ENCODE results near the gene PHACTR3.
A peak's percentile ranks its signal among the peaks of the same experiment; 100 is the strongest.

Gene PHACTR3

DNA sequence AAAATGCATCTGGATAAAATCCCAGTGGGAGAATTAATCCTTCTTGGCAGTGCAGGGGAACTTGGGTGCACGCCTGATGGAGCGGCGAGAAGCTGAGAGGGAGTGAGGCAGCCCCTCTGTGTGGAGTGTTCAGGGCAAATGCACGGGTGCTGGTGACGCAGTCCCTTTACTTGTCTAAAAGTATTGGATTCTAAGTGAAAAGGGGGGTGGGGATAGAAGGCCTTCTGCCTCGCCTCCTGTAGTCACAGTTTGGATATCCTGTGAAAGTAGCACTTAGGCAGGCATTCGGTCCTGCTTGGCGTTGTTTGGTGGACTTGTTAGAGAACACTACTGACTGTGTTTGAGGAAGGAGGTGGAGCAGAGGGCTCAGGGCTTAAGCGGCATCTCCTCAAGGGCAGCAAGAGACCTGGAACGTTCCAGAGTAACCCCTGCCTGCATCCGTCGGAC lies 39.3 kb downstream of the PHACTR3 start:
- no peak for TF ChIP-seq CTCF (IDR thresholded peaks at IDR 0.05)

DNA sequence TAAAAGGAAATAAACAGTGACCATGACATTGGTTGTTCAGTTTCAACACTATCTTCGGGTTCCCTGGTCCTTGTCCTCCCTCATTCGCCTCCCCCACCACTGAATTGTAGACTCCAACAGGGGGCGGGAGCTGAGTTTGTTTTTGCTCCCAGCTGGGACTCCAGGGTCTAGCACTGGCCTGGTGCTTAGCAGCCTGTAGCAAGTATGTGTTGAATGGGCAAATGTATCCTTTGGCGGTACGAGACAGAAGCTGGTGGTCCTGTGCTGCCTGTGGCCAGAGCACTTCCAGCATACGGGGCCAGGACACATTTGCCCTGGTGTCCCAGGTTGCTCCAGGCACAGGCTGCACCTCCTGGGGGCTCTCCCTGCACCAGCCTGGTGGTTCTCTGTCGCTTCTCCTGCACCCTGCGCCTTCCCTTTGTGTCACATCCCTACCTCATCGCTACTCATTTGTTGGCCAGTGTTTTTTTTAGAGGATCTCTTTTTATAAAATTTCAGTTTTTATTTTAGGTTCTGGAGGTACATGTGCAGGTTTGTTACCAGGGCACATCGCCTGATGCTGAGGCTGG lies 40.1 kb downstream of the PHACTR3 start:
- TF ChIP-seq CTCF (IDR thresholded peaks at IDR 0.05), result no peak

DNA sequence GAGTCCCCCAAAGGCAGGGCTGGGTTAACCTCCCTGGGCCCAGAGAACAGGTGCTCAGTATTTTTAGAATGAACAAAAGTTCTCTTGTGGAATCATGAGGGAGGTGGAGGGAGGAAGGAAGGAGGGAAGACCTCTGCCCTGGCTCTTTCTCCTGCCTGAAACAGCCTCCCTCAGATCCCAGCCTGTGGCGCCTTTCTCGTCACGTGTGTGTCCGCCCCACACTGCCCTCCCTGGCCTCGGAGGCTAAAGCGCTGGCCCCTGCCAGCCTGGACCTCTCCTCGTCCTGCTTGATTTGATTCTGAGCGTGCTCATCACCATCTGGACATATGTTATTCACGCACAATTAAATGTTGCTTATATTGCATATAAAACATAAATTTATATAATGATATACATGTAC lies 40.9 kb downstream of the PHACTR3 start:
- no peak for TF ChIP-seq CTCF (IDR thresholded peaks at IDR 0.05)

GRCh38 chr20:59645761-59646171 lies 41.4 kb downstream of the PHACTR3 start:
- TF ChIP-seq CTCF (IDR thresholded peaks at IDR 0.05), result peak; percentile 48

- no peak for TF ChIP-seq CTCF (IDR thresholded peaks at IDR 0.05)
These were observed 42.1 kb downstream of the PHACTR3 start for GRCh38 chr20:59646487-59646886.

DNA sequence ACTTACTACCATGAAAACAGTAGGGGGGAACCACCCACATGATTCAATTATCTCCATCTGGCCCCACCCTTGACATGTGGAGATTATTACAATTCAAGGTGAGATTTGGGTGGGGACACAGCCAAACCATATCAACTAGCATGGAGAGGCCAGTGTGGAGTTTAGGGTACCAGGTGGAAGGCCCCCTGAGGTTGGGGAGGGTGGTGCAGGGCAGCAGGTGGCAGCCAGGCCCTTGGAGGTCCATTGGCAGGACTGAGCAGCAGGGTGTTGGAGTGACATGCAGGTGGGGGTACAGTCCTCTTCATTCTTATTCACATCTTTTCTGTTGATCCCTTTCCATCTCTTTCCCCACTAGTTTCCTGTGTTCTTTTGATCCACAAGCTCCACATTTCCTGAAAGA lies 42.9 kb downstream of the PHACTR3 start:
- TF ChIP-seq CTCF (IDR thresholded peaks at IDR 0.05), result no peak

- TF ChIP-seq CTCF (IDR thresholded peaks at IDR 0.05), result no peak
These were observed 44.2 kb downstream of the PHACTR3 start for GRCh38 chr20:59648466-59649070.

DNA sequence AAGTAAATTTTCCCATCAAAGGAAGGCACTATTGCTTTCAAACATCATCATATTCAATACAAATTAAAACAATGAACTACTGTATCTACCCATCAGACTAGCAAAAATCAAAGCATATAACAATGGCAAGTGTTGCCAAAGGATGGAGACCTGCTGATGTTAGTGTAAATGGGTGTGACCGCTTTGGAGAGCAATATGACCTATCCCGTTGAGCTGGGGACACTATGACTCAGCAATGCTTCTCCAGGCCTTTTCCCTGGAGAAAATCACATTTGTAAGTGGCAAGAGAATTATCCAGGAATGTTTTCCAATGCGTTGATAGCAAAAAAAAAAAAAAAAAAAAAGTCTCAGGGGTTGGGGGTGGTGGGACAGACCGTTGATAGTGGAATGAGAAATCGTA lies 46.1 kb downstream of the PHACTR3 start:
- TF ChIP-seq CTCF (IDR thresholded peaks at IDR 0.05), result no peak

All from LNCAP (cell line).